OCI-LY1 (cell line): ENCODE results near the gene MFNG.

ENCODE experiments used
- CTCF ChIP-seq: fragments of 200-600 bp; sonication (generic), shearing (Covaris generic); IDR thresholded peaks from 2 replicates; pipeline ENCODE4 v1.5.1; 2017; ENCODE audit warnings: mild to moderate bottlenecking, antibody characterized with exemption, low read length, moderate library complexity, mixed read lengths
- EZH2 ChIP-seq: fragments of 200-600 bp; sonication (generic), shearing (Covaris generic); IDR thresholded peaks from 2 replicates; pipeline ENCODE4 v1.8.0; 2017; ENCODE audit warnings: borderline replicate concordance, mixed run types, mild to moderate bottlenecking, antibody characterized with exemption, low read length, moderate library complexity, mixed read lengths

GRCh38 chr22:37472418-37473006 lies 13.7 kb downstream of the MFNG start:
- TF ChIP-seq CTCF (peak; percentile 76), EZH2 (no peak)
